GM23248 (cell line): ENCODE data around the gene MAP3K14. TPM values are rescaled to one million over a fixed set of nuclear protein-coding genes. Genes with fewer than 3 reads are reported as not detected.

Source experiments
- DNase-seq: peaks from one replicate; pipeline ENCODE4 v3.0.0-alpha.2; 2015
- H2AFZ ChIP-seq: fragments of 200-600 bp; sonication (generic); 2 replicates; pipeline ENCODE4 v1.6.1; 2016; ENCODE audit warnings: antibody characterized with exemption
- H3F3A ChIP-seq: fragments of 200-600 bp; sonication (generic); 2 replicates; pipeline ENCODE4 v1.6.1; 2016; ENCODE audit warnings: mild to moderate bottlenecking, antibody characterized with exemption, mixed run types; ENCODE audit not compliant: insufficient read depth
- H3K27ac ChIP-seq: fragments of 200-600 bp; sonication (generic); 2 replicates; pipeline ENCODE4 v1.5.1; 2016; ENCODE audit warnings: mild to moderate bottlenecking
- H3K27me3 ChIP-seq: fragments of 200-600 bp; sonication (generic); replicated peaks from 2 replicates; pipeline ENCODE4 v1.6.1; 2016; ENCODE audit warnings: mild to moderate bottlenecking; ENCODE audit not compliant: insufficient read depth
- H3K36me3 ChIP-seq: fragments of 200-600 bp; sonication (generic); 2 replicates; pipeline ENCODE4 v1.6.1; 2016; ENCODE audit warnings: low read depth, mild to moderate bottlenecking
- H3K4me1 ChIP-seq: fragments of 200-600 bp; sonication (generic); 2 replicates; pipeline ENCODE4 v1.6.1; 2016; ENCODE audit warnings: mild to moderate bottlenecking; ENCODE audit not compliant: insufficient read depth
- H3K4me2 ChIP-seq: fragments of 200-600 bp; sonication (generic); one replicate; pipeline ENCODE4 v1.6.1; 2016; ENCODE audit warnings: mild to moderate bottlenecking; ENCODE audit not compliant: unreplicated experiment
- H3K4me3 ChIP-seq: fragments of 200-600 bp; sonication (generic); 2 replicates; pipeline ENCODE4 v1.5.1; 2016; ENCODE audit warnings: mild to moderate bottlenecking
- H3K79me2 ChIP-seq: fragments of 200-600 bp; sonication (generic); 2 replicates; pipeline ENCODE4 v1.6.1; 2016; ENCODE audit warnings: mild to moderate bottlenecking; ENCODE audit not compliant: insufficient read depth
- H3K9ac ChIP-seq: fragments of 200-600 bp; sonication (generic); 2 replicates; pipeline ENCODE4 v1.6.1; 2016; ENCODE audit warnings: mild to moderate bottlenecking
- H3K9me2 ChIP-seq: fragments of 200-600 bp; sonication (generic); 2 replicates; pipeline ENCODE4 v1.6.1; 2016; ENCODE audit warnings: mixed run types, mild to moderate bottlenecking, moderate library complexity; ENCODE audit not compliant: insufficient read depth
- H3K9me3 ChIP-seq: fragments of 200-600 bp; sonication (generic); one replicate; pipeline ENCODE4 v1.6.1; 2017; ENCODE audit warnings: low read depth
- H4K20me1 ChIP-seq: fragments of 200-600 bp; sonication (generic); 2 replicates; pipeline ENCODE4 v1.6.0; 2016; ENCODE audit not compliant: insufficient read depth
- EZH2 ChIP-seq: fragments of 200-600 bp; sonication (generic); IDR thresholded peaks from 2 replicates; pipeline ENCODE4 v1.6.1; 2018; ENCODE audit warnings: antibody characterized with exemption, mild to moderate bottlenecking; ENCODE audit not compliant: insufficient read depth, poor library complexity, severe bottlenecking
- EZH2phosphoT487 ChIP-seq: fragments of 200-600 bp; sonication (generic); IDR thresholded peaks from 2 replicates; pipeline ENCODE4 v1.6.1; 2018; ENCODE audit warnings: antibody characterized with exemption, moderate library complexity, mild to moderate bottlenecking, low read depth; ENCODE audit not compliant: insufficient read depth
- WGBS, 2 experiments: methylation state at CpG; one replicate each; pipeline ENCODE4 v1.1.6; 2015 to 2017; ENCODE audit warnings: low lambda C conversion rate in 2 of 2, low coverage in 1 of 2; ENCODE audit errors: missing lambda C conversion rate in 2 of 2; 5-methylcytosine and 5-hydroxymethylcytosine counted together
- in situ Hi-C: fragments of 300-500 bp; cut with MboI; formaldehyde crosslinking; loops from 2 replicates; pipeline ENCODE4 v1.15.0; 2020
- polyA plus RNA-seq: library from polyadenylated mRNA; unstranded; fragments of >200 nt; fragmentation: Nextera tagmentation; extraction: Ambion mirVana; gene quantifications from 2 replicates; pipeline ENCODE4 v1.2.1, GENCODE V29; 2016
- total RNA-seq: library from RNA; depleted of rRNA; stranded (reverse); fragments of >200 nt; shearing (Covaris generic); gene quantifications from 2 replicates; pipeline ENCODE4 v1.2.3, GENCODE V29; 2014

Gene MAP3K14
- total and polyA plus RNA-seq, 2 experiments from 2014 or later = 3.4 to 4.2 TPM

GRCh38 chr17:45226576-45226975 lies 90.2 kb downstream of the MAP3K14 start:
- Histone ChIP-seq H3K9me3 (no peaks in the 10 kb centered on the region), H3K79me2 (no peaks in the 10 kb centered on the region), H3K27ac (no peak overlapping the region), H3F3A (peaks cover 3% of the 10 kb centered on the region; the same call in 1 of the 2 replicates), H3K4me3 (no peak overlapping the region), H3K27me3 (no peaks in the 10 kb centered on the region), H2AFZ (no peak overlapping the region), H3K36me3 (no peaks in the 10 kb centered on the region), H3K9ac (no peak overlapping the region), H3K9me2 (no peaks in the 10 kb centered on the region), H3K4me1 (peaks cover 44% of the 10 kb centered on the region), H3K4me2 (peak overlapping the region; percentile 23), H4K20me1 (no peaks in the 10 kb centered on the region)
- WGBS, 2 experiments = 83 to 94% methylated on average over 3 of the region's 3 CpGs
- no peak for DNase-seq
- in situ Hi-C loops = loop anchor here (10.0 kb wide), 1 partner anchor 168 kb away; no protein-coding TSS in a partner anchor
- TF ChIP-seq EZH2 (no peak), EZH2phosphoT487 (no peak)

- no peak overlapping the region for H3K9ac ChIP-seq
- H3K27me3 ChIP-seq = no peaks in the 10 kb centered on the region
- no peak for TF ChIP-seq EZH2phosphoT487
- no peak for TF ChIP-seq EZH2
- no peaks in the 10 kb centered on the region for H3K9me2 ChIP-seq
- H2AFZ ChIP-seq = no peak overlapping the region
- no peak overlapping the region for H3K4me3 ChIP-seq
- peaks cover 41% of the 10 kb centered on the region for H3K4me1 ChIP-seq
- in situ Hi-C loops = loop anchor here (10.0 kb wide), 1 partner anchor 169 kb away; no protein-coding TSS in a partner anchor
- peaks cover 3% of the 10 kb centered on the region; the same call in 1 of the 2 replicates for H3F3A ChIP-seq
- WGBS, 2 experiments = 88 to 93% methylated on average over 7 to 11 of the region's 11 CpGs
- H3K4me2 ChIP-seq = no peak overlapping the region
- no peaks in the 10 kb centered on the region for H3K36me3 ChIP-seq
- no peaks in the 10 kb centered on the region for H3K9me3 ChIP-seq
- no peak for DNase-seq
- no peak overlapping the region for H3K27ac ChIP-seq
- H4K20me1 ChIP-seq = no peaks in the 10 kb centered on the region
- H3K79me2 ChIP-seq = no peaks in the 10 kb centered on the region
These were observed 90.8 kb downstream of the MAP3K14 start for GRCh38 chr17:45225964-45226530.

GRCh38 chr17:45225051-45225700 lies 91.6 kb downstream of the MAP3K14 start:
- in situ Hi-C loops = loop anchor here (10.0 kb wide), 1 partner anchor 170 kb away; no protein-coding TSS in a partner anchor
- no peak overlapping the region for H3K9ac ChIP-seq
- H3K36me3 ChIP-seq = no peaks in the 10 kb centered on the region
- H3F3A ChIP-seq = peaks cover 4% of the 10 kb centered on the region; the same call in 1 of the 2 replicates
- peaks cover 33% of the 10 kb centered on the region for H3K4me1 ChIP-seq
- H3K79me2 ChIP-seq = no peaks in the 10 kb centered on the region
- no peaks in the 10 kb centered on the region for H3K27me3 ChIP-seq
- H3K9me3 ChIP-seq = no peaks in the 10 kb centered on the region
- DNase-seq = no peak
- H2AFZ ChIP-seq = no peak overlapping the region
- no peak for TF ChIP-seq EZH2phosphoT487
- TF ChIP-seq EZH2 = no peak
- no peaks in the 10 kb centered on the region for H3K9me2 ChIP-seq
- no peak overlapping the region for H3K27ac ChIP-seq
- H4K20me1 ChIP-seq = no peaks in the 10 kb centered on the region
- 77 to 78% methylated on average over 7 of the region's 7 CpGs for WGBS, 2 experiments
- no peak overlapping the region for H3K4me3 ChIP-seq
- H3K4me2 ChIP-seq = no peak overlapping the region

- no peak for TF ChIP-seq EZH2phosphoT487
- no peak for TF ChIP-seq EZH2
- Histone ChIP-seq H2AFZ (no peak overlapping the region), H3K4me2 (no peak overlapping the region), H3K4me3 (no peak overlapping the region), H3K36me3 (no peaks in the 10 kb centered on the region), H3K9ac (no peak overlapping the region), H3K4me1 (peaks cover 28% of the 10 kb centered on the region), H4K20me1 (no peaks in the 10 kb centered on the region), H3K9me2 (no peaks in the 10 kb centered on the region), H3K27me3 (no peaks in the 10 kb centered on the region), H3K27ac (no peak overlapping the region), H3F3A (peaks cover 9% of the 10 kb centered on the region; the same call in 1 of the 2 replicates), H3K79me2 (no peaks in the 10 kb centered on the region), H3K9me3 (no peaks in the 10 kb centered on the region)
- no peak for DNase-seq
- 87 to 91% methylated on average over 9 of the region's 9 CpGs for WGBS, 2 experiments
- in situ Hi-C loops = loop anchor here (10.0 kb wide), 1 partner anchor 170 kb away; no protein-coding TSS in a partner anchor
These were observed 92.2 kb downstream of the MAP3K14 start for GRCh38 chr17:45224671-45225050.
